ENCODE data around the gene NAPG. TPM values are rescaled to one million over a fixed set of nuclear protein-coding genes. Genes with fewer than 3 reads are reported as not detected.
"Not testable (repeated sequence)": the region's sequence is repeated elsewhere in the genome, so short reads cannot be mapped to it uniquely, and the experiment has no call there.

Gene NAPG
- total and polyA plus RNA-seq, 5 experiments from 2014 or later: 12.8 to 34.8 (median 14.7) TPM

- POLR2A ChIA-PET: no interaction called here
- Mint-ChIP-seq H3K27me3 (no peaks in the 10 kb centered on the region), H3K27ac (no peak overlapping the region), H3K9me3 (no peaks in the 10 kb centered on the region), H3K4me3 (no peak overlapping the region), H3K4me1 (peaks cover 14 to 40% (median 30%) of the 10 kb centered on the region in 4 donors), H3K36me3 (peaks cover 0 to 37% (median 6%) of the 10 kb centered on the region in 3 donors)
- no peak for DNase-seq
- ATAC-seq: no peak
Measured at GRCh38 chr18:10533111-10533510, 7.3 kb downstream of the NAPG start.

- Mint-ChIP-seq H3K36me3 (peaks cover 0 to 61% (median 25%) of the 10 kb centered on the region in 3 donors), H3K9me3 (no peaks in the 10 kb centered on the region)
- DNase-seq: no peak
Measured at GRCh38 chr18:10536280-10536679, 10.5 kb downstream of the NAPG start.

GRCh38 chr18:10537765-10538164 lies 11.9 kb downstream of the NAPG start:
- ATAC-seq (no peak), DNase-seq (no peak)
- Mint-ChIP-seq H3K4me1 (peaks cover 0 to 14% (median 4%) of the 10 kb centered on the region in 4 donors), H3K36me3 (peaks cover 0 to 70% (median 28%) of the 10 kb centered on the region in 3 donors), H3K9me3 (no peaks in the 10 kb centered on the region), H3K27me3 (no peaks in the 10 kb centered on the region), H3K4me3 (no peak overlapping the region), H3K27ac (peak overlapping the region in 1 of 10 donors; percentile 22)
- POLR2A ChIA-PET: no interaction called here

More at GRCh38 chr18:10536280-10536679, 10.5 kb downstream of the NAPG start:
- Mint-ChIP-seq H3K27me3 (no peaks in the 10 kb centered on the region), H3K27ac (peak overlapping the region in 2 of 10 donors; percentile 7 to 33), H3K4me1 (peaks cover 0 to 14% (median 5%) of the 10 kb centered on the region in 4 donors), H3K4me3 (no peak overlapping the region)
- POLR2A ChIA-PET: interaction anchor here (1.2 kb wide), 1 partner anchor 11 kb away, joined by 3 read pairs; the partner anchor contains the start of gene NAPG
- no peak for ATAC-seq

- H3K9me3 Mint-ChIP-seq, H3K27me3 Mint-ChIP-seq, ATAC-seq, H3K27ac Mint-ChIP-seq, H3K4me3 Mint-ChIP-seq, DNase-seq, POLR2A ChIA-PET: not testable (repeated sequence)
- Mint-ChIP-seq H3K4me1 (peaks cover 0 to 11% (median 4%) of the 10 kb centered on the region in 4 donors), H3K36me3 (peaks cover 0 to 70% (median 28%) of the 10 kb centered on the region in 3 donors)
Measured at GRCh38 chr18:10539124-10539523, 13.3 kb downstream of the NAPG start.

GRCh38 chr18:10543277-10543676 lies 17.4 kb downstream of the NAPG start:
- no peaks in the 10 kb centered on the region for H3K27me3 Mint-ChIP-seq
- ATAC-seq (no peak), DNase-seq (no peak)
- H3K4me3 Mint-ChIP-seq: no peak overlapping the region
- peak overlapping the region in 2 of 10 donors; percentile 11 to 30 for H3K27ac Mint-ChIP-seq
- POLR2A ChIA-PET: no interaction called here
- no peaks in the 10 kb centered on the region for H3K9me3 Mint-ChIP-seq
- H3K4me1 Mint-ChIP-seq: peaks cover 0 to 5% (median 0%) of the 10 kb centered on the region in 4 donors
- peaks cover 0 to 94% (median 30%) of the 10 kb centered on the region in 3 donors for H3K36me3 Mint-ChIP-seq

- Mint-ChIP-seq H3K4me1 (peaks cover 0 to 5% (median 0%) of the 10 kb centered on the region in 4 donors), H3K27ac (no peak overlapping the region), H3K9me3 (no peaks in the 10 kb centered on the region), H3K36me3 (peaks cover 0 to 94% (median 24%) of the 10 kb centered on the region in 3 donors), H3K4me3 (no peak overlapping the region), H3K27me3 (no peaks in the 10 kb centered on the region)
- POLR2A ChIA-PET: no interaction called here
- ATAC-seq (no peak), DNase-seq (no peak)
Measured at GRCh38 chr18:10544093-10544748, 18.4 kb downstream of the NAPG start.

- POLR2A ChIA-PET: no interaction called here
- no peak for DNase-seq
- Mint-ChIP-seq H3K4me1 (peaks cover 0 to 3% (median 0%) of the 10 kb centered on the region in 4 donors), H3K27me3 (no peaks in the 10 kb centered on the region), H3K36me3 (peaks cover 0 to 93% (median 15%) of the 10 kb centered on the region in 3 donors), H3K9me3 (no peaks in the 10 kb centered on the region), H3K4me3 (no peak overlapping the region), H3K27ac (peak overlapping the region in 2 of 10 donors; percentile 71 to 83)
- ATAC-seq: no peak
Measured at GRCh38 chr18:10546557-10547300, 20.9 kb downstream of the NAPG start.

- no peak overlapping the region for H3K27ac Mint-ChIP-seq
- ATAC-seq: no peak
- no peak for DNase-seq
- H3K36me3 Mint-ChIP-seq: peaks cover 0 to 91% (median 31%) of the 10 kb centered on the region in 3 donors
- POLR2A ChIA-PET: no interaction called here
- H3K27me3 Mint-ChIP-seq: no peaks in the 10 kb centered on the region
- H3K4me3 Mint-ChIP-seq: no peak overlapping the region
- H3K4me1 Mint-ChIP-seq: no peaks in the 10 kb centered on the region
- H3K9me3 Mint-ChIP-seq: no peaks in the 10 kb centered on the region
Measured at GRCh38 chr18:10552226-10552625, 26.4 kb downstream of the NAPG start.

- ATAC-seq, H3K27me3 Mint-ChIP-seq, H3K9me3 Mint-ChIP-seq, H3K4me3 Mint-ChIP-seq, POLR2A ChIA-PET, DNase-seq: not testable (repeated sequence)
- Mint-ChIP-seq H3K36me3 (peaks cover 0 to 53% (median 19%) of the 10 kb centered on the region in 3 donors), H3K27ac (peak overlapping the region in 1 of 10 donors; percentile 57), H3K4me1 (peaks cover 8 to 12% (median 11%) of the 10 kb centered on the region in 4 donors)
Measured at GRCh38 chr18:10556251-10556650, 30.4 kb downstream of the NAPG start.

GRCh38 chr18:10557085-10557677 lies 31.4 kb downstream of the NAPG start:
- H3K36me3 Mint-ChIP-seq: peaks cover 0 to 44% (median 19%) of the 10 kb centered on the region in 3 donors
- ATAC-seq: no peak
- no peak overlapping the region for H3K4me3 Mint-ChIP-seq
- POLR2A ChIA-PET: no interaction called here
- H3K27ac Mint-ChIP-seq: peak overlapping the region in 3 of 10 donors; percentile 14 to 86 (median 56)
- H3K9me3 Mint-ChIP-seq: no peaks in the 10 kb centered on the region
- H3K4me1 Mint-ChIP-seq: peaks cover 8 to 12% (median 11%) of the 10 kb centered on the region in 4 donors
- no peak for DNase-seq
- no peaks in the 10 kb centered on the region for H3K27me3 Mint-ChIP-seq

GRCh38 chr18:10558243-10558966 lies 32.6 kb downstream of the NAPG start:
- H3K9me3 Mint-ChIP-seq: no peaks in the 10 kb centered on the region
- H3K27ac Mint-ChIP-seq: peak overlapping the region in 2 of 10 donors; percentile 2 to 71
- no peak overlapping the region for H3K4me3 Mint-ChIP-seq
- H3K4me1 Mint-ChIP-seq: peaks cover 8 to 12% (median 11%) of the 10 kb centered on the region in 4 donors
- no peak for DNase-seq
- peaks cover 0 to 34% (median 16%) of the 10 kb centered on the region in 3 donors for H3K36me3 Mint-ChIP-seq
- no peak for ATAC-seq
- POLR2A ChIA-PET: no interaction called here
- H3K27me3 Mint-ChIP-seq: no peaks in the 10 kb centered on the region

GRCh38 chr18:10558967-10559298 lies 33.1 kb downstream of the NAPG start:
- no peaks in the 10 kb centered on the region for H3K27me3 Mint-ChIP-seq
- no peak overlapping the region for H3K27ac Mint-ChIP-seq
- POLR2A ChIA-PET: no interaction called here
- DNase-seq (no peak), ATAC-seq (no peak)
- H3K4me1 Mint-ChIP-seq: peaks cover 8 to 12% (median 11%) of the 10 kb centered on the region in 4 donors
- H3K4me3 Mint-ChIP-seq: no peak overlapping the region
- H3K9me3 Mint-ChIP-seq: no peaks in the 10 kb centered on the region
- peaks cover 0 to 29% (median 15%) of the 10 kb centered on the region in 3 donors for H3K36me3 Mint-ChIP-seq

Measured in naive thymus-derived CD8-positive, alpha-beta T cell (primary cell).